ENCODE data around the gene PNMT.
"Not testable (repeated sequence)": the region's sequence is repeated elsewhere in the genome, so short reads cannot be mapped to it uniquely, and the experiment has no call there.

The PNMT gene

DNA sequence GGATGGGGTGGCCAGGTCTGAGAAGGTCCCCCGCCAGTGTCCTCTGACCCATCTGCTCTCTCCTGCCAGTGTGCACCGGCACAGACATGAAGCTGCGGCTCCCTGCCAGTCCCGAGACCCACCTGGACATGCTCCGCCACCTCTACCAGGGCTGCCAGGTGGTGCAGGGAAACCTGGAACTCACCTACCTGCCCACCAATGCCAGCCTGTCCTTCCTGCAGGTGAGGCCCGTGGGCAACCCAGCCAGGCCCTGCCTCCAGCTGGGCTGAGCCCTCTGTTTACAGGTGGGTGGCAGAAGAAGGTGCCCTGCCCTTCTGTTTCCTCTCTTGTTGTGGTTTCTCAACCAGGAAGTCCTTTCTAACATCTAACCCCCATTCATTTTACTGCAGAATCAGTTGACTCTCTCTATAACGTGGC lies 38.7 kb downstream of the PNMT start:
- no peak for DNase-seq (ENCODE audit: low read depth in 4 of 4, low spot score in 1 of 4)

DNA sequence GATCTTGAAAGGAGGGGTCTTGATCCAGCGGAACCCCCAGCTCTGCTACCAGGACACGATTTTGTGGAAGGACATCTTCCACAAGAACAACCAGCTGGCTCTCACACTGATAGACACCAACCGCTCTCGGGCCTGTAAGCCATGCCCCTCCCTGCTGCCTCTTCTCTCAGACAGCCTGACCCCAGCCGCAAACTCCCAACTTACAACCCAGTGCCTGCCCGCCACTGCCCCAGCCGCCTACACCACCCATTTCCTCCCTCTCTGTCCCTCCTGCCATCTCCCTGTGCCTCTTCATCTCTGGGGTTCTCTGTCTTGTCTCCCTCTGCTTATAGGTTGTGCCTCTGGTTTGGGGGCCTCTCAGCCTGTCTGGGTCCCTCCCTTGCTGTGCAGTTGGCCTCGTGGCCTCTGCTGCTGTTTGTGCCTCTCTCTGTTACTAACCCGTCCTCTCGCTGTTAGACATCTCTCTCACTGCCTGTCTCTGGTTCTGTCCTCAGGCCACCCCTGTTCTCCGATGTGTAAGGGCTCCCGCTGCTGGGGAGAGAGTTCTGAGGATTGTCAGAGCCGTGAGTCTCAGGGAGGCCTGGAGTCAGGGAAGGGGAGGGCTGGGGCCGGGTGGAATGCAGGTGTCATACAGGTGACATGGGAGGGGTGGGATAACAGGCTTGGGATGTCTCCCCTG lies 41.2 kb downstream of the PNMT start:
- DNase-seq (ENCODE audit: low read depth in 4 of 4, low spot score in 1 of 4) = no peak

DNA sequence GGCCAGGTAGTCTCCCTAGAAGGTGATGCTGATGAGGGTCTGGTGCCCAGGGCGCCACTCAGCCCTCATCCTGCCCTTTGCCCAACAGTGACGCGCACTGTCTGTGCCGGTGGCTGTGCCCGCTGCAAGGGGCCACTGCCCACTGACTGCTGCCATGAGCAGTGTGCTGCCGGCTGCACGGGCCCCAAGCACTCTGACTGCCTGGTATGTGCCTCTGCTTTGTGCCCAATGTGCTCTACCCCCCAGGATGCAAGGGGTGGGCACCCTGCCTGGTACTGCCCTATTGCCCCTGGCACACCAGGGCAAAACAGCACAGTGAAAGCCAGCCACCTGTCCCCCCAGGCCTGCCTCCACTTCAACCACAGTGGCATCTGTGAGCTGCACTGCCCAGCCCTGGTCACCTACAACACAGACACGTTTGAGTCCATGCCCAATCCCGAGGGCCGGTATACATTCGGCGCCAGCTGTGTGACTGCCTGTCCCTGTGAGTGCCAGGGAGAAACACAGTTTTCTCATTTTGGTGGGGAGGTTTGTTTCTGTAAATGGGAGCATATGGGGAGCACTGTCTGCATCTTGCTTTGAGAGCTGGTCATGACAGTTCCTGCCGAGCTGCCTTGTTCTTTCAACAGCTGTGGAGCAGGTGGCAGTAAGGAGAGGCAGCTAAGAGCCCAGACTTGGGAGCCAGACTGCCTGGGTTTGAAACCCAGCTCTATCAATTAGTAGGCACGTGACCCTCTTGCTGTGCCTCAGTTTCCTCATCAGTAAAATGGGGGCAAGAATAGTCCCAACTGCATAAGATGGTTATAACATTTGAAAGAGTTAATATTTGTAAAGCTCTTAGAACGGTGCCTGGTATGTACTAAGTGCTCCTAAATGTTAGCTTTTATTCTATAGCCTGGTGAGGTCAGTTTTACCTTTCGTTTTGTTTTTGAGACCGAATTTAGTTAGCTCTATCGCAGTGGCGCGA lies 42.0 kb downstream of the PNMT start:
- DNase-seq (ENCODE audit: low read depth in 4 of 4, low spot score in 1 of 4) = no peak

DNA sequence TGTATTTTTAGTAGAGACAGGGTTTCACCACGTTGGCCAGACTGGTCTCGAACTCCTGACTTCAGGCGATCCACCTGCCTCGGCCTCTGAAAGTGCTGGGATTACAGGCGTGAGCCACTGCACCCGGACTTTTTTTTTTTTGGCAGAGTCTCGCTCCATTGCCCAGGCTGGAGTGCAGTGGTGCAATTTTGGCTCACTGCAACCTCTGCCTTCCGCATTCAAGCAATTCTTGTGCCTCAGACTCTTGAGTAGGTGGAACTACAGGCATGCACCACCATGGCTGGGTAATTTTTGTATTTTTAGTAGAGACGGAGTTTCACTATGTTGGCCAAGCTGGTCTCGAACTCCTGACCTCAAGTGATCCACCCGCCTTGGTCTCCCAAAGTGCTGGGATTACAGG lies 42.8 kb downstream of the PNMT start:
- DNase-seq (ENCODE audit: low read depth in 4 of 4, low spot score in 1 of 4) = not testable (repeated sequence)

DNA sequence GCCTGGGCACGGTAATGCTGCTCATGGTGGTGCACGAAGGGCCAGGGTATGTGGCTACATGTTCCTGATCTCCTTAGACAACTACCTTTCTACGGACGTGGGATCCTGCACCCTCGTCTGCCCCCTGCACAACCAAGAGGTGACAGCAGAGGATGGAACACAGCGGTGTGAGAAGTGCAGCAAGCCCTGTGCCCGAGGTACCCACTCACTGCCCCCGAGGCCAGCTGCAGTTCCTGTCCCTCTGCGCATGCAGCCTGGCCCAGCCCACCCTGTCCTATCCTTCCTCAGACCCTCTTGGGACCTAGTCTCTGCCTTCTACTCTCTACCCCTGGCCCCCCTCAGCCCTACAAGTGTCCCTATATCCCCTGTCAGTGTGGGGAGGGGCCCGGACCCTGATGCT lies 43.6 kb downstream of the PNMT start:
- no peak for DNase-seq (ENCODE audit: low read depth in 4 of 4, low spot score in 1 of 4)

DNA sequence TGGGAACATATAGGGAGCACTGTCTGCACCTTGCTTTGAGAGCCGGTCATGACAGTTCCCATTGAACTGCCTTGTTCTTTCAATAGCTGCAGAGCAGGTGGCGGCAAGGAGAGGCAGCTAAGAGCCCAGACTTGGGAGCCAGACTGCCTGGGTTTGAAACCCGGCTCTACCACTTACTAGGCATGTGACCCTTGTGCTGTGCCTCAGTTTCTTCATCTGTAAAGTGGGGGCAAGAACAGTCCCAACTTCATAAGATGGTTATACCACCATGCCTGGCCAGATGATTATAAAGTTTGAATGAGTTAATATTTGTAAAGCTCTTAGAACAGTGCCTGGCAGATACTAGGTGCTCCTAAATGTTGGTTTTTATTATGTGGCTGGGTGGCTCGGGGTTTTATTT lies 46.0 kb downstream of the PNMT start:
- no peak for DNase-seq (ENCODE audit: low read depth in 4 of 4, low spot score in 1 of 4)

DNA sequence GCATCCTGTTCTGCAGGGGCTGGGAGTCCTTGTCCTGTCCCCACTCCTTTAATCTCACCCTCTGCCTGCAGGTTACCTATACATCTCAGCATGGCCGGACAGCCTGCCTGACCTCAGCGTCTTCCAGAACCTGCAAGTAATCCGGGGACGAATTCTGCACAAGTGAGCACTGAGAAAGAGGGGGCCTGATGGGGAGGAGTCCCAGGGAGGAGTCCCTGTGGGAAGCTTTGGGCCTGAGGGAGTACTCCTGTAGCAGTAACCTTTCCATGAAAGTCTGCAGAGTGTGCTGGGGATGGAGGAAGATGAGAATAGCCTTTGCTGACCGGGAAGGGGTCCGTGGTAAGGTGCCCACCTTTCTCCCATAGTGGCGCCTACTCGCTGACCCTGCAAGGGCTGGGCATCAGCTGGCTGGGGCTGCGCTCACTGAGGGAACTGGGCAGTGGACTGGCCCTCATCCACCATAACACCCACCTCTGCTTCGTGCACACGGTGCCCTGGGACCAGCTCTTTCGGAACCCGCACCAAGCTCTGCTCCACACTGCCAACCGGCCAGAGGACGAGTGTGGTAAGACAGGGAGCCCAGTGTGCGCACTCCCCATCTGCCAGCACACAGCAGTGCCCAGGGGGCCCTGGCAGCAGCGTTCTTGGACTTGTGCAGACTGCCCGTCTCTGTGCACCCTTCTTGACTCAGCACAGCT lies 47.3 kb downstream of the PNMT start:
- DNase-seq (ENCODE audit: low read depth in 4 of 4, low spot score in 1 of 4) = no peak

DNA sequence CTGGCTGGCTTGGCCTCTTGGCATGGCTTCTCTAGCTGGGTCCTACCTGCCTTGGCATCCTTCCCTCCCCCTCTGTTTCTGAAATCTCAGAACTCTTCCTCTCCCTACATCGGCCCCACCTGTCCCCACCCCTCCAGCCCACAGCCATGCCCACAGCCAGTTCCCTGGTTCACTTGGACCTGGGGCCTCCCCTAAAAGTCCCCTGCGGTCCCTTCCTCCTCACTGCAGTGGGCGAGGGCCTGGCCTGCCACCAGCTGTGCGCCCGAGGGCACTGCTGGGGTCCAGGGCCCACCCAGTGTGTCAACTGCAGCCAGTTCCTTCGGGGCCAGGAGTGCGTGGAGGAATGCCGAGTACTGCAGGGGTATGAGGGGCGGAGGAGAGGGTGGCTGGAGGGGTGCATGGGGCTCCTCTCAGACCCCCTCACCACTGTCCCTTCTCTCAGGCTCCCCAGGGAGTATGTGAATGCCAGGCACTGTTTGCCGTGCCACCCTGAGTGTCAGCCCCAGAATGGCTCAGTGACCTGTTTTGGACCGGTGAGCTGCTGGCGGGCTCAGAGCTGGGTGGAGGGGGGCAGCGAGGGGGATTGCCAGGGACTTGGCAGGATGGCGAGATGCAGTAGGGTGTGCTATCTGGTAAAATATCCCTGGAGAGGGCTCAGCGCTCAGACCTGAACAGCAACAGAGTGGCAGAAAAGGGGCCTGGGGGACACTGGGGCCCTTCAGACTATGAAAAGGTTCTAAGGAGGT lies 48.0 kb downstream of the PNMT start:
- no peak for DNase-seq (ENCODE audit: low read depth in 4 of 4, low spot score in 1 of 4)

DNA sequence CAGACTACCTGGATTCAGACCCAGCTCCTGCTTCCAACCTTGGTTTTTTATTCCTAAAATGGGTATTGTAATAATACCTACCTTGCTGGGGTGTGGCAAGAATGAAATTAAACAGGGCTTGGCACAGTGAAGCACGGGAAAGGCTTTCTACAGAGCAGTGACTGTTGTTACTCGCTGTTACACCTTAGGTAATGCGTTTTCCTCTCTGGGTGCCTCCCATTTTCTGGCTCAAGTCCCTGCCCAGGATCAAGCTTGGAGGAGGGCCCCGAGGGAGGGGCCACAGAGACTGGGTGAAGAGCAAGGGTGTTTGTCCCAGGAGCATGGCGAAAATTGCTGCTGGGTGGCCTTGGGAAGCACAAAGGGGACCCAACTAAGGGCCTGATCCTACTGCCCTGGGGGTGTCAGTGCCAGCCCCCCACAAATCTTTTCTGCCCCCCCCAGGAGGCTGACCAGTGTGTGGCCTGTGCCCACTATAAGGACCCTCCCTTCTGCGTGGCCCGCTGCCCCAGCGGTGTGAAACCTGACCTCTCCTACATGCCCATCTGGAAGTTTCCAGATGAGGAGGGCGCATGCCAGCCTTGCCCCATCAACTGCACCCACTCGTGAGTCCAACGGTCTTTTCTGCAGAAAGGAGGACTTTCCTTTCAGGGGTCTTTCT lies 48.8 kb downstream of the PNMT start:
- no peak for DNase-seq (ENCODE audit: low read depth in 4 of 4, low spot score in 1 of 4)

DNA sequence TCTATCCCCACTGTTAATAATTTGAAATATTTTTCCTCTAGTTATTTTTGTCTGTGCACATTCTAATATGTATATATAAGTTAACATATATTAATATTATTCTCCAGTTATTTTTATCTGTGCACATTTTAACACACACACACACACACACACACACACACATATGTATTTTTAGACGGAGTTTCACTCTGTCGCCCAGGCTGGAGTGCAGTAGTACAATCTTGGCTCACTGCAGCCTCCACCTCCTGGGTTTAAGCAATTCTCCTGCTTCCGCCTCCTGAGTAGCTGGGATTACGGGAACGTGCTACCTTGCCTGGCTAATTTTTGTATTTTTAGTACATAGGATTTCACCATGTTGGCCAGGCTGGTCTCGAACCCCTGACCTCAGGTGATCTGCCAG lies 49.4 kb downstream of the PNMT start:
- DNase-seq (ENCODE audit: low read depth in 4 of 4, low spot score in 1 of 4) = no peak

DNA sequence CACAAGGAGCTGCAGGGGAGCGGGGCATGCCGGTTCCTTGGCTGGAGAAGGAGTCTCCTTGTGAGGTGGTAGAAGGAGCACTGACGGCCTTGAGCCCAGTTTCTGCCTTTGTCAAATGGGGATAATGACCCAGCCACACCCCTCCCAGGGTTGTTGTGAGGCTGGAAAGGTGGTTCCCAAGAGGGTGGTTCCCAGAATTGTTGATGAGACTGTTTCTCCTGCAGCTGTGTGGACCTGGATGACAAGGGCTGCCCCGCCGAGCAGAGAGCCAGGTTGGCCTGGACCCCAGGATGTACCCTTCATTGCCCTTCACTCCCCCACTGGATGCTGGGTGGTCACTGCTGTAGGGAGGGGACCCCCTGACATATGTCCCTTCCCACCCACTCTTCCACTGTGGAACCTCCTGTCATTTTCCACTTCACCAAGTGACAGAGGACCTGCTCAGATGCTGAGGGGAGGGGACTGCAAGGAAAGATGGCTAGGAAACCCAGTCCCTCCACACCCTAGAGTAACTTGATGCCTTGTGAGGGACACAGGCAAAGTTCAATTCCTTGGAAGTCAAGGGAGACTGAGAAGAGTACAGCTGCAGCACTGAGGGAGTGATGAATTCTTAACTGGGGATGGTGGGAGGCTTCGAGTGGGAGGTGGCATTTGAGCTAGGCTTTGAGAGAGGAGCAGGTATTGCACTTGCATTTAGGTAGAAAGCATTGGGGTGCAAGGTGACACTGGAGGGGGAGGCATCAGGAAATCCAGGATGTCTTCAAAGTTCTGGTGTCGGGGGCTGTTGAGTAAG lies 51.5 kb downstream of the PNMT start:
- no peak for DNase-seq (ENCODE audit: low read depth in 4 of 4, low spot score in 1 of 4)

Data from stimulated activated CD4-positive, alpha-beta T cell treated with anti-CD3 and anti-CD28 coated beads, Interleukin-1b, Interleukin-23, amount 100 ng/mL, for 24 hours (primary cell).